ENCODE data around the gene ITK.

DNA sequence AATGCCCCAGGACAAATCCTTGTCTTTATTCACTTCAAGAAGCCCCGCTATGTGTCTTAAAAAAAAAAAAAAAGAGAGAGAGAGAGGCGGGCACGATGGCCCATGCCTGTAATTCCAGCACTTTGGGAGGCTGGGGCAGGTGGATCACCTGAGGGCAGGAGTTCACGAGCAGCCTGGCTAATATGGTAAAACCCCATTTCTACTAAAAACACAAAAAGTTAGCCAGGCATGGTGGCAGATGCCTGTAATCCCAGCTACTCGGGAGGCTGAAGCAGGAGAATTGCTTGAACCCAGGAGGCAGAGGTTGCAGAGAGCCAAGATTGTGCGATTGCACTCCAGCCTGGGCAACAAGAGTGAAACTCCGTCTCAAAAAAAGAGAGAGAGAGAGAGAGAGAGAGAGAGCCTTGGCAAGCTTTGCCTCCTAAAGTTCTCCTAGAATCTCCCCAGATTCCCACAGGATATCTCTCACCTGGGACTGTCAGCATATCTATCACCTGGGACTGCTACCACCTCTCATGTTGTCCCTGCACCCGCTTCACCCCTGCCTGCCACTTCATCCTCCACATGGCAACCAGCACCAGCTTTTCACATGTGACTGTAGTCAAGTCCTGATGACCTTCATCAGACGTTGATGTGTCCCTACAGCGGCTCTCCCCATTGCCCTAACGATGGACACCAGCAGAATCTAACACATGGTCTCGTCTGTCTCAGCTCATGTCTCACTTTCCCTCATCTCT, 5.8 kb downstream of the ITK start:
- TF ChIP-seq HDGF (IDR thresholded peaks at IDR 0.05; ENCODE audit: borderline replicate concordance) (no peak), CTBP1 (IDR thresholded peaks at IDR 0.05; ENCODE audit: borderline replicate concordance) (no peak), SP1 (IDR thresholded peaks at IDR 0.05) (no peak), ELF4 (IDR thresholded peaks at IDR 0.05) (no peak), BHLHE40 (IDR thresholded peaks at IDR 0.05; ENCODE audit: borderline replicate concordance) (no peak), L3MBTL2 (conservative IDR thresholded peaks at IDR 0.05) (no peak), SUZ12 (IDR thresholded peaks at IDR 0.05) (no peak), FOXK2 (IDR thresholded peaks at IDR 0.05) (no peak), FOXM1 (IDR thresholded peaks at IDR 0.05; ENCODE audit: borderline replicate concordance) (no peak), NFRKB (IDR thresholded peaks at IDR 0.05) (no peak), ZNF384 (IDR thresholded peaks at IDR 0.05) (no peak), LEF1 (IDR thresholded peaks at IDR 0.05; ENCODE audit: borderline replicate concordance) (no peak)
- TF ChIP-seq, protein P1, sequence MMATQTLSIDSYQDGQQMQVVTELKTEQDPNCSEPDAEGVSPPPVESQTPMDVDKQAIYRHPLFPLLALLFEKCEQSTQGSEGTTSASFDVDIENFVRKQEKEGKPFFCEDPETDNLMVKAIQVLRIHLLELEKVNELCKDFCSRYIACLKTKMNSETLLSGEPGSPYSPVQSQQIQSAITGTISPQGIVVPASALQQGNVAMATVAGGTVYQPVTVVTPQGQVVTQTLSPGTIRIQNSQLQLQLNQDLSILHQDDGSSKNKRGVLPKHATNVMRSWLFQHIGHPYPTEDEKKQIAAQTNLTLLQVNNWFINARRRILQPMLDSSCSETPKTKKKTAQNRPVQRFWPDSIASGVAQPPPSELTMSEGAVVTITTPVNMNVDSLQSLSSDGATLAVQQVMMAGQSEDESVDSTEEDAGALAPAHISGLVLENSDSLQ (IDR thresholded peaks at IDR 0.05): no peak

Measured in HEK293T (cell line).